Activated CD4-positive, alpha-beta T cell treated with anti-CD3 and anti-CD28 coated beads, Interleukin-2, amount 50 U/mL, for 16 hours (primary cell): ENCODE data around the gene RNF115.

Source experiments
- DNase-seq: peaks from one replicate; pipeline ENCODE4 v3.0.0-alpha.2; 2020

The RNF115 gene

GRCh38 chr1:145692785-145693443, 131.0 kb downstream of the RNF115 start:
- DNase-seq, result no peak

GRCh38 chr1:145690587-145691558, 133.0 kb downstream of the RNF115 start:
- peak; percentile 74 for DNase-seq

- DNase-seq, result no peak
Observed at GRCh38 chr1:145689922-145690321, 134.0 kb downstream of the RNF115 start.

GRCh38 chr1:145688924-145689323, 135.0 kb downstream of the RNF115 start:
- no peak for DNase-seq
